ENCODE data around the gene PIP5K1B. TPM values are rescaled to one million over a fixed set of nuclear protein-coding genes. Genes with fewer than 3 reads are reported as not detected.

PIP5K1B gene
- total RNA-seq, 1 experiment from 2014 or later, result 0.20 TPM

- no peaks in the 10 kb centered on the region for H3K9me3 ChIP-seq (ENCODE audit: control insufficient read depth in 1 of 2, insufficient read depth in 1 of 2, low read depth in 1 of 2, low read length in 2 of 2)
- ChIA-PET RAD21 (ENCODE audit: low non-redundant PET in 1 of 2, low total read pairs in 2 of 2, uncharacterized antibody in 2 of 2, unreplicated experiment in 2 of 2) (no interaction called here), CTCF (no interaction called here), POLR2A (no interaction called here)
- peaks cover 5% of the 10 kb centered on the region for H3K27me3 ChIP-seq (ENCODE audit: insufficient read depth, low read length)
- H2AFZ ChIP-seq (ENCODE audit: low read depth, low read length, poor library complexity, severe bottlenecking), result no peak overlapping the region
- BruUV-seq (replicated peaks), result no TSS peak
- no peaks in the 10 kb centered on the region for H3K4me1 ChIP-seq (ENCODE audit: control insufficient read depth in 1 of 2, insufficient read depth in 2 of 2, low read length in 2 of 2)
- no peak overlapping the region for H3K9ac ChIP-seq (ENCODE audit: low read length)
- DNase-seq (ENCODE audit: low read depth, low spot score), result no peak
- no peaks in the 10 kb centered on the region for H4K20me1 ChIP-seq (ENCODE audit: insufficient read depth)
- no peaks in the 10 kb centered on the region for H3K79me2 ChIP-seq (ENCODE audit: insufficient read depth, low read length)
- no peaks in the 10 kb centered on the region for H3K9me2 ChIP-seq (ENCODE audit: insufficient read depth)
- no peak overlapping the region for H3K27ac ChIP-seq (ENCODE audit: low read depth, low read length)
- TF ChIP-seq ZFX (IDR thresholded peaks at IDR 0.05), result no peak
- no peak for TF ChIP-seq EZH2phosphoT487 (IDR thresholded peaks at IDR 0.05; ENCODE audit: borderline replicate concordance)
- no peak for TF ChIP-seq CTCF (IDR thresholded peaks at IDR 0.05 in 2 of 3, conservative IDR thresholded peaks at IDR 0.05 in 1 of 3; ENCODE audit: borderline replicate concordance in 1 of 3, insufficient read depth in 1 of 3, low read depth in 2 of 3, low read length in 2 of 3)
- TF ChIP-seq REST (IDR thresholded peaks at IDR 0.05; ENCODE audit: low read depth), result no peak
- TF ChIP-seq YY1 (IDR thresholded peaks at IDR 0.05; ENCODE audit: extremely low read depth, insufficient replicate concordance, low read depth, low read length), result no peak
- no peak for TF ChIP-seq SRF (IDR thresholded peaks at IDR 0.05; ENCODE audit: low read depth)
- TF ChIP-seq RAD21 (IDR thresholded peaks at IDR 0.05; ENCODE audit: low read depth), result no peak
- no peak for TF ChIP-seq POLR2A (IDR thresholded peaks at IDR 0.05; ENCODE audit: borderline replicate concordance, extremely low read depth, insufficient read depth, insufficient read length)
- no peak for TF ChIP-seq ELF1 (IDR thresholded peaks at IDR 0.05; ENCODE audit: borderline replicate concordance, low read depth)
- no peak for TF ChIP-seq MAX (IDR thresholded peaks at IDR 0.05)
- TF ChIP-seq FOSL1 (IDR thresholded peaks at IDR 0.05; ENCODE audit: low read depth), result no peak
- TF ChIP-seq EZH2 (IDR thresholded peaks at IDR 0.05), result no peak
- no peak for ATAC-seq
- H3K4me3 ChIP-seq (replicated peaks in 1 of 2; ENCODE audit: low read depth in 1 of 2, low read length in 2 of 2), result no peak overlapping the region
- intact Hi-C loops (cut with micrococcal nuclease), result no loop called here
- H3K36me3 ChIP-seq (ENCODE audit: control insufficient read depth in 1 of 2, insufficient read depth in 2 of 2, low read length in 2 of 2), result no peaks in the 10 kb centered on the region
- H3K4me2 ChIP-seq (ENCODE audit: low read length), result no peak overlapping the region
Measured at GRCh38 chr9:68975365-68976043, 270.5 kb downstream of the PIP5K1B start.

All from HCT116 (cell line).